Activated CD8-positive, alpha-beta memory T cell treated with anti-CD3 and anti-CD28 coated beads for 4 hours (primary cell): ENCODE measurements around the gene CPNE1.
"Not testable (repeated sequence)": the region's sequence is repeated elsewhere in the genome, so short reads cannot be mapped to it uniquely, and the experiment has no call there.

Experiments used
- DNase-seq, 2 donors: peaks; one replicate each; pipeline ENCODE4 v3.0.0-alpha.2; 2020; ENCODE audit warnings: low read depth in 2 of 2

The CPNE1 gene

DNA sequence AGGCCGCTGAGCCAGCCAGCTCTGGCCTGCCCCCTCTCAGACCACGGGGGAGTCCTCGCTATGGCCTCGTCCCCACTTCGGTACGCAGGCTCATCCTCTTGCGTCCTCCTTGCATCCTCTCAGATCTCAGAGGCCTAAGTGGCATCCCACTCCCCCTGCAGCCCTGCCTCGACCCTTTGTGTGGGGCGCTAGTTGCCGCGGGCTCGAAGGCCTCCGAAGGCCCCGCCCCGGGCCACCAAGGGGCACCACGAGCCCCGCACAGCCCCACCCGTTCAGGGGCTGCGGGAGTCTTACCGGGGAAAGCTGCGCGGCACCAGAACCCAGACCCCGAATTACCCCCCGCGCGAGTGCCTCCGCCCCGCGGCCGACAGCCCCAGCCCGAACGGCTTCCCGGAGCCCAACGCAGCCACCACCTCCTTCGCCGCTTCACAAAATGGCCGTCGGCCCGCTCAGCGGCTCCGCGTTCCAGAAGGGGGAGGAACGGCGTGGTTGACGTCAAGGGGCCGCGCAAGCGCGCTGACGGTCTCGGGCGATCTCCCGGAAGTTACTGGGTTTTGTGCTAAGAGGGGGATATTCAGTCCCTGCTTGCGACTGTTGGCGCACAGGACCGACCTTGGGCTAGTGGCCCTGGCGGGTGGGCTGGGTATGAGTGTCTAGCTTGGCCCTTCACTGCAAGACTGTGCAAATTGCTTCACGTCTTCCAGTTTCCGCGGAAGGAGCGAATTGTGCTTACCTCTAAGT, at the start of gene CPNE1, which contains the start of gene RBM12:
Gene CPNE1 (minus strand): TSS at position 435 of the 741 bp plus-strand sequence. CDS start 31,977 bp downstream, outside the sequence.
Gene RBM12 (minus strand): TSS at position 435 of the 741 bp plus-strand sequence. CDS start 9,578 bp downstream, outside the sequence.
- peak; percentile 86 to 88 for DNase-seq

DNA sequence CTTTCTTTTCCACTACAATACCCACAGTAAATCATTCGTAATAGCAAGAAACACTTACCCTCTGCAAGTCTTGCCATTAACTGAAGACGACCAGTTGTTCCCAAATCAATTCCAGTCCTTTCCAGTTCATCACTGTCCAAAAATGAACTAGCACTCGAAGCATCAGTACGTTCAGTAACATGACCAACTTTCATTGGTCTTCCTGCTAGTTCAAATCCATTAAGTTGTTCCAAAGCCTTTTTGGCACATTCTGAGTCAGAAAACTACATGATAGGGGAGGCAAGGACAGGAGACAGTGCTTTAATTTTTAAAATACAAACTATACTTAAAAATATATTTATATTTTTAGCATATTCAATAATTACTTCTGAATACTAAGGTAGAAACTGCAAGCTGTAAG, 49.4 kb upstream of the CPNE1 start:
- no peak for DNase-seq

DNA sequence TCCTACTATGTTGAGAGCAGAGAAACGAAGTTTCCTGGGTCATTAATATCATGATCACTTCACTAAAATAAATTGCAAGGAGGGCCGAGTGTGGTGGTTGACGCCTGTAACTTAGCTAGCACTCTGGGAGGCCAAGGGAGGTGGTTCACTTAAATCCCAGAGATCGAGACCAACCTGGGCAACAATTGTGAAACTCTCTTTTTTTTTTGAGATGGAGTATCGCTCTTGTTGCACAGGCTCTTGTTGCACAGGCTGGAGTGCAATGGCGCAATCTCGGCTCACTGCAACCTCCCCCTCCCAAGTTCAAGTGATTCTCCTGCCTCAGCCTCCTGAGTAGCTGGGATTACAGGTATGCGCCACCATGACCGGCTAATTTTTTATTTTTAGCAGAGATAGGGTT, 48.4 kb upstream of the CPNE1 start:
- DNase-seq, result not testable (repeated sequence)

DNA sequence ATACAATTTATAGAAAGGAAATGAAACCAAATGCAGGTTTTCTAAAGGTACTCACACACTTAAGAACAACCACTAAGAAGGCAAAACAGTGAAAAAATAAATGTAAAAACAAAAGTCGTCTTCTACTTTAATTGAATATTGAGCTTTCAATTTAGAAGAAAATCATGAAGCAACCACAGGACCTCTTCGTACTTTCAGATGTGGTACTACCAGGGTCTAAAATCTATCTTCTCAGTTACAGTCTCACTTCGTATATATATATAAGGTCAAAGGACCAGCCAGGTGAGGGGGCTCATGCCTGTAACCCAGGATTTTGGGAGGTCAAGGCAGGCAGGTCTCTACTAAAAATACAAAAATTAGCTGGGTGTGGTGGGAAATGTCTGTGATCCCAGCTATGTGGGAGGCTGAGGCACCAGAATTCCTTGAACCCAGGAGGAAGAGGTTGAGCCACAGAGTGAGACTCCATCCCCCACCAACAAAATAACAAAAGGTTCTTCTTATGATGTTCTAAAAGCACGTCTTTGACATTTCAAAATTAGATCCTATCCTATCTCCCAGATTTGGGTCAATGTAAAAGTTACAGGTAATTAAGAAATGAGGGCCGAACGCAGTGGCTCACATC, 47.0 kb upstream of the CPNE1 start:
- DNase-seq, result no peak

DNA sequence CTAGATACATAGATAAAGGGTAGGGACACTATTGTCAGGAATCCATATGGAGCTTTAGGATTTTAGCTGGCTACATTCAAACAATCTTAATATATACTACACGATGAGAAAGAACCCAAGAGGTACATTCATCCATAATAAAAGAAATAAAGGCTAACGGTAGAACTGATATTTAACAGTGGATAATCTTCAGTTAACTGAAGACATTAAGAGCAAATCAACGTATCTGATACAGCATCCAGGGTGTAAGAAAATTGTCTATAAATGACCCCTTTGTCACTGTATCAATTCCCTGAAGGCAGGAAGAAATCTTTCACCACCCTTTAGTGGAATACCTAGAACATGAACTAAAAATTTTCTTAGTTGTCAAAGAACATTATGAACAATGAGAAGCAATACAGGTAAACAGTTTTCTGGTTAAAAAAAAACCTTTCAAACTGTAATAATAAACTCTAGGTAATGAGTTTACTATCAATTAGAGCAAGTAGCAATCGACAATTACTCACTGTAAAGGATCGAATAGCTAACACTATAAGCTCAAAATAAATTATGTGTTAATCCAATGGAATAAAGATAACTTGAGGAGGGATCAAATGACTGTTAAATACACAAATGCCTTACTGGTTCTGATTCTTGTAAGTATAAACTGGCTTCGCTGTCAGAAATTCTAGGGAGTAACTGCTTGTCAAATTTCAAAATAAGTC, 46.3 kb upstream of the CPNE1 start:
- no peak for DNase-seq

DNA sequence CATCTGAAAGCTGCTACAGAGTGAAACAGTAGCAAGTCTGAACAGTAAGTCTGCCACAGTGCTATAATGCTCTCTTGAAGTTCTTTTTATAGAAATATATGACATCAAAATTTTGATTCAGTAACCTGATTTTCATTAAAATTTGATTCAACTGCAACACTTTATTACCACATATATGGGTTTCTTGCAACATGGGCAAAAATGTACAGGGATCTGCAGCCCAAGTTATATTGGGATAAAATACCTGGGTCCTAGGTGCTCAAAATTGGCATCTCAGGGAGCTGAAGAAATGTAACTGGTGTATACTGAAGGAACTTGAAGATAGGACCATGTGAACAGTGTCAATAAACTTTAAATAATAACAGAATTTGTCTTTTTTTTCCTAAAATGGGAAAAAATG, 45.3 kb upstream of the CPNE1 start:
- no peak for DNase-seq

DNA sequence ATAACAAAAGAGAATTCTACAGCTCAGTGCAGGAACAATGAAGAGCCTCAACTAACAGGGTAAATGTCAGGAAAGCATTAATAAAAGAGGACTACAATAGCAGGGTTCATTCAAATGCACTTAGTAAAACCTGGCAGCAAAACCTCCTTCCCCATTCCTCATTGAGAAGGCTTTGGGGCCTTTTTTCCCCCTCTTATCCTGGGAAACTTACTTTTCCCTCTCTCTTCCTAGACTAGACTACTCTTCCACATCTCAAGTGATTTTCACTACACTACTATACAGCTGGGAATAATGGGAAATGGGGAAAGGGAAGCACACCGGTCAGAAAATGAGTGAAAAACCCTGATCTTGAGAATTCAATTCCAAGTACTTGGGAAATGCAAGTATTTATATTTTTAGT, 44.6 kb upstream of the CPNE1 start:
- DNase-seq, result no peak

DNA sequence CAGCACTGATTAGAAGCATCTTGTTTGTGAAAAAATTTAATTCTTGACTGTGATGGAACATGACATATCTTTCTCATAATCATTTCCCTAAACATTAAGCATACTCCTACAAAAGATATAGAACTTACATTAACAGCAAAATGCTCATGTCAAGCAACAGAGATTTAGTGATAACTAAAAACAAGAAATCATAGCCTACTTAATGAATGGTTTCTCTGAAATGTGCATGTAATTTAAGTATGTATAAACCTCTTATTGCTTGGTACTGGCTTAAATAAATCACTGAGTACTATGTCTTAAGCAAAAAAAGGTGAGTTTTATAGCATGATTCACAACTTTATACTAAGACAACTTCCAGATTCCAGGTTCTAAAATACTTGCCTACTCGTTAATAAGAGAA, 43.8 kb upstream of the CPNE1 start:
- no peak for DNase-seq

DNA sequence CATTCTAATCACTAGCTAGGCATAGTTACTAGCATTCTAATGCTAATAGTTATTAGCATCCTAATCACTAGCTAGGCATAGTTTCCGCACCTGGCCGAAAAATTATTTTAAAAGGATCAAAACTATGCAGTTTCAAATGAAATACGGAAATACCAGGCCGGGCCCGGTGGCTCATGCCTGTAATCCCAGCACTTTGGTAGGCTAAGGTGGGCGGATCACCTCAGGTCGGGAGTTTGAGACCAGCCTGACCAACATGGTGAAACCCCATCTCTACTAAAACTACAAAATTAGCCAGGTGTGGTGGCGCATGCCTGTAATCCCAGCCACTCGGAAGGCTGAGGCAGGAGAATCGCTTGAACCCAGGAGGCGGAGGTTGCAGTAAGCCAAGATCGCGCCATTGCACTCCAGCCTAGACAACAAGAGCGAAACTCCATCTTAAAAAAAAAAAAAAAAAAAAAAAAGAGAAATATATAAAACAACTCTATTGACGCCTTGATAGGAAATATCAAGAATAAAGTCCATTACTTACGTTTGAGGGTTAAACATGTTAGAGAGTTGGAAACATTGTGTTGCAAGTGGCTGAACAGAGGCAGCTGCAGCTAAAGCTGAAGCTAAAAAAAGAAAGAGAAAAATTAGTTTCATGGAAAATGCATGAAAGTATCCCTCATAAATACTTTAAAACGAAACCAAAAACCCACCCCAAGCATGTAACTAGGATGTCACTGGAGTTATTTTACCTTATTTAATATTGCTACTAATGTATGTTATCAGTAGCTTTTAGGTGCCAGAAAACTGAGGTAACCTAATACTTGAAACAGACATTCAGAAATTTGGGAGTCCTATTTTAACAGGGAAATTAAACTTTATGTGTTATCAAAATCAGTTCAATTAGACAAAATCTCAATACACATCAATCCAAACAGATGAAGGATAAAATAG, 42.2 kb upstream of the CPNE1 start:
- not testable (repeated sequence) for DNase-seq

DNA sequence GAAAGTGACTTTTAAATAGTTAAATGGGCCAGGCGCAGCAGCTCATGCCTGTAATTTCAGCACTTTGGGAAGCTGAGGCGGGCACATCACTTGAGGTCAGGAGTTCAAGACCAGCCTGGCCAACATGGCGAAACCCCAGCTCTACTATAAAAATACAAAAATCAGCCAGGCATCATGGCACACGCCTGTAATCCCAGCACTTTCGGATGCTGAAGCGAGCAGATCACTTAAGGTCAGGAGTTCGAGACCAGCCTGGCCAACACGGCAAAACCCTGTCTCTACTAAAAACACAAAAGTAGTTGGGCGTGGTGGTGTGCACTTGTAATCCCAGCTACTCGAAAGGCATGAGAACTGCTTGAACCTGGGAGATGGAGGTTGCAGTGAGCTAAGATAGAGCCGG, 41.2 kb upstream of the CPNE1 start:
- DNase-seq, result not testable (repeated sequence)

DNA sequence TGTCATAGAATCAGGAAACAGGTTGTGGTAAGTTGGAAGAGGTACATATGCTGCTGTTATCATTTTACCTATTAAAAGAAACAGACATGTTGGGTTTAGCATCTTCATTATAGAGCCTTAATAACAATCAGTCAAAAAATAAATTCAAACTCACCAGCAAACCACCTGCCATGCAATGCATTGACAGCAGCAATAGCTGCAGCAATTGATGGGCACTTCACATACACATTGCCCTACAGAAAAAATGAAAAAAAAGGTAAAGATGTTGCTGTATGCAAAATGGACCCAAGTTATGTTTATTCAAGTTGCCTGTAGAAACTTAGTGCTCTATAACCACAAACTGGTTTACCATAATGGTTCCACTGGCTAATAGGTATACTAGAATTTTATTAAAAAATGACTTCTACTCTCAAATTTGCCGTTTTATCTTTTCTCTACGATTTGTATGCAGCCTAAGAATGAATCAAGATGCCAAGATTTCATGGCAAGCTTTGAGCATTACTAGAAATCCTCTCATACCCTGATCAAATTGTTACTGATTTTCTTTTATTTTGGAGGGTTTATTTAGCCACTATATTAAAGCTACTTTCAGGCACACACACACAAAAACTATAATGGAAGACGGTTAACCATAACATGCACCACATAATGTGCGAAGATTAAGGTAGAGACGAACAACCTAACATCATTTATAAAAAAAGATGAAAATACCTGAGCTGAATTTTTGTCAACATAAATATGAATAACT, 40.0 kb upstream of the CPNE1 start:
- no peak for DNase-seq

DNA sequence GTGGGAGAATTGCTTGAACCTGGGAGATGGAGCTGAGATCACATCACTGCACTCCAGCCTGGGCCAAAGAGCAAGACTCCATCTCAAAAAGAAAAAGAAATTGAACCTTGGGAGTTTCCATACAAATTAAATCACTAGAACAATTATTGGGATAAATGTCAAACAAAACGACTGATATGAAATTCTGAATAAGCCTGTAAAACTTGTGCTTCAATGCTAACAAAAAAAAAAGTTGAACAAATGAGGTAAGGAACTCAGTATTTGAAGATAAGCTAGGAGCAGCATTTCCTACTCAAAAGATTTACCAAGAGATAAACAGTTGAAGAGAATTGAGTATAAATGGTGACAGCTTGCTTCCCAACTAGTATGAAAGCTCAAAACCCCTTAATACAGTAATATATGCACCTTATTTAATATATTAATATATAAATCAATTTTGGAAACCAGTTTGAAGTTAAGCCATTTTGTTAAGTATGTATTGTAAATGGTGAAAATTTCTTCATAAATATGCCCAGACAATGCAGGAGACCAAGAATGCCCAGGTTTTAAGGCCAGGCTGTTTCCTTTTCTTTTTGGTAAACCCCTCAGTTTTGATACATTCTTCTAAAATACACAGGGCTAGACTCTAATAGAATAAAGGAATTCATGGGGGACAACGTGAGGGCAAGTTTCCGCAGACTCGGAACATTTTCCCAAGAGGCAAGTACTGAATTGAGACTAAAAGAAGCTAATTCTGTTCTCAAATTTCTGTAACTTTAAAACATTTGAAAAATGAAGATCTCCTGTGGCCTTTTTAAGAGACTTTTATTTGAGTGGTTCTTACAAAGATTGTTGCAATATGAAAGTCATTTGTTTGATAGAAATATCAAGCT, 38.4 kb upstream of the CPNE1 start:
- no peak for DNase-seq

DNA sequence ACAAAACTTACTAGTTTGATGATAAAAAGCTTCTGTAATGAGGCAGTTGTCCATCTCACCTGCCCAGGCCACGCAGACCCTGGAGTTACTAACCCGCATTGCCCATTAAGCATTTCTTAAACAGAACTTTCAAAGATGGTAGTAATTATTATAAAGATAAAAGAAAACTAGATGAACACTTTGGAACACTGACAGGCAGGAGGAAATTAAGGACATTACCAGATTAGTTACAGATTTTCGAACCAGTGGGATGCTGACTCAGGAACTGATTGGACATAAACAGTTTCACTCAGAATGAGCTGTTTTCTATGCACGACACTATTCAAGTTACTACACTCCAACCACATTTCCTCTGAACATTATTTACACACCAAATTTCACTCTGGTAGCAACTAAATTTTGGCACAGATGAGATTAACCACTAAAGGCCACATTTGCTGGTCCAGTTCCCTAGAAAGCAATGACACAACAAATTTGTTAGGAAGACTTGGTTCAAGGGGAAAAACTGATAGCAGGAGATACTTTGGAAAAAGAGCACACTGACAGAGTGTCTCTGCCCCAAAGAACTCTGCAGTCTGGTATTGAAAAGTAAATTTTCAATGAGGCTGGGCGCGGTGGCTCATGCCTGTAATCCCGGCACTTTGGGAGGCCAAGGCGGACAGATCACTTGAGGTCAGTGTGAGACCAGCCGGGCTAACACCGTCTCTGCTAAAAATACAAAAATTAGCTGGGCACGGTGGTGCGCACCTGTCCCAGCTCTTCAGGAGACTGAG, 37.5 kb upstream of the CPNE1 start:
- no peak for DNase-seq

DNA sequence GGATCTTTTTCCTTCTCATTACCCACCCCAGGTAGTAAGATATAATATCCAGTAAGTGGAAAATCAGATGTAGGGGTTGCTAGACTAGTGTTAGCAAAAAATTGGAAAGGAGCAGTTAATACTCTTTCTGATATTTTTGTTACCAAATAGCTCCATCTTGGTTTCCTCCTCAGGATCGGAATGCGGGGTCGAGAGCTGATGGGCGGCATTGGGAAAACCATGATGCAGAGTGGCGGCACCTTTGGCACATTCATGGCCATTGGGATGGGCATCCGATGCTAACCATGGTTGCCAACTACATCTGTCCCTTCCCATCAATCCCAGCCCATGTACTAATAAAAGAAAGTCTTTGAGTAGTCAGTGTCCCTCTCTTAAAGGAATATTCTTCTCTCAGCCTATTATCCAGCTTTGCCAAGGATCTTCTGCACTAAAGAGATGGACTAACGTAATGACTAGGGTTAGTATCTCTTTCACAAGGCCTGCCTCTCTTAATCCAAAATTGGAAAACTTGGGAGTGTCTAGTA, 36.0 kb upstream of the CPNE1 start:
- DNase-seq, result no peak

DNA sequence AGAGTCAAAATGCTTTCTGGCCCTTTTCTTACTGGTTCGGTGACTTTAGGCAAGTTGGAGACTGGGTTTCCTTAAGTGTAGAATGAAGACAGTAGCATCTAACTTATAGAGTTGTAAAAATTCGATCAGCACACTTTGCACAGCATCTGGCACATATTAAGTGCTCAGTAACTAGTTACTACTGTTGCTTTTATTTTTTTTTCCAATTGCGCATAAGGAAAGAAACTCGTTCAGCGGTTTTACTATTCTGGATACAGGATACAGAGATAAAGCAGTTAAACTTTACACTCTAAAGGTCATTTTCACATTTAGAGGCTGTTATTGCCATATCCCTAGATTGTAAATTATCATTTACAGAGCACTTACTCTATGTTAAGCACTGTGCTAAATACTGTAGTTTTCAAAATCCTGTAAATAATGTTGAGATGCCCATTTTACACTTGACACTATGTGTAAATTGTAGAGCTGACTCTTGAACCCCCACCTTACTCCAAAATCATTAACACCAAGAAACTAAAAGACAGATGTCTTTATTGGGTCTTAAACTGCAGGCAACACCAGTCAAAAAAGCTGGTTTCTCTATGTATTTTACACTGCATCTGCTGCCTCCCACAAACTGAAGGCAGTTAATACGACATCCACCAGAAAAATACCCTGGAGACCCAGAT, 35.4 kb upstream of the CPNE1 start:
- no peak for DNase-seq

DNA sequence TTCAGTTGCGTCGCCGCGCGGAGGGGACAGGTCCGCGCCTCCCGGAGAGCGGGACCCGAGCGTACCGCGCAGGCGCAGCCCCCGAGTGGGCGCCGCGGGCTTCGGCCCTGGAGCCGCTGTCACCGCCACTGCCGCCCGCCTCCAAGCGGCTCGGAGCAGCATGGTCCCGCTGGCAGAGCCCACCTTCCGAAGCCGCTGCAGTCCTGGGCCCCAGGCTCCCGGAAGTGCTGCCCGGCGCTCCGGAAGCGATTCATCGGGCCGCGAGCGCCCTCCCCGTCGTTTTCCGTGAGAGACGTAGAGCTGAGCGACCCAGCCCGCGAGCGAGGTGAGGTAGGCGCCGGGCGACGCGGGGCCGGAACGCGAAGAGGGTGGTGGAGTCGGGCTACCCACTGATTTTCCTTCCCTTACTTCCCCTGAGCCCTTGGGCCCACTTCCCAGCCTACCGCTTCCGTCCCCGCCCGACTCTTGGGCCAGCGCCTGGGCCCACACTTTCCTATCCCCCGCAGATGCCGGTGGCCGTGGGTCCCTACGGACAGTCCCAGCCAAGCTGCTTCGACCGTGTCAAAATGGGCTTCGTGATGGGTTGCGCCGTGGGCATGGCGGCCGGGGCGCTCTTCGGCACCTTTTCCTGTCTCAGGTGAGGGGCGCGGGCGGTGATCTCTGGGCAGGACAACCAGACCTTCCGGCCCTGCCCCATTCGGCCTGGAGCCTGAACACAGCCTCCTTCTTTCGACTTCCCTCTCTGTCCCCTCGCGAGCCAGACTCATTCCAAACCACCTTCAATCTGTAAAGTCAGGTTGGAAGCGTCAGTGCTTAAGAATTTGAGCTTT, 34.6 kb upstream of the CPNE1 start, which contains the start of the genes NFS1 and ROMO1:
Gene NFS1 (minus strand): TSS at position 226 of the 830 bp plus-strand sequence. CDS start 64 bp downstream, at position 162.
Gene ROMO1 (plus strand): TSS at position 279 of the 830 bp plus-strand sequence. CDS start 228 bp downstream, at position 507.
- DNase-seq, result peak; percentile 62 to 71
